Measurements from ENCODE around the gene WDR62. TPM values are rescaled to one million over a fixed set of nuclear protein-coding genes. Genes with fewer than 3 reads are reported as not detected.

The WDR62 gene
- total RNA-seq, 1 donor from 2014 or later = 25.5 TPM

GRCh38 chr19:36100476-36100875 is 45.8 kb downstream of the WDR62 start:
- intact Hi-C loops (cut with DNase I) = loop anchor here (5.0 kb wide), 1 partner anchor 38 kb away; no protein-coding TSS in a partner anchor
- DNase-seq (ENCODE audit: missing footprints) = peak; percentile 81
- ATAC-seq = peak; percentile 92

DNA sequence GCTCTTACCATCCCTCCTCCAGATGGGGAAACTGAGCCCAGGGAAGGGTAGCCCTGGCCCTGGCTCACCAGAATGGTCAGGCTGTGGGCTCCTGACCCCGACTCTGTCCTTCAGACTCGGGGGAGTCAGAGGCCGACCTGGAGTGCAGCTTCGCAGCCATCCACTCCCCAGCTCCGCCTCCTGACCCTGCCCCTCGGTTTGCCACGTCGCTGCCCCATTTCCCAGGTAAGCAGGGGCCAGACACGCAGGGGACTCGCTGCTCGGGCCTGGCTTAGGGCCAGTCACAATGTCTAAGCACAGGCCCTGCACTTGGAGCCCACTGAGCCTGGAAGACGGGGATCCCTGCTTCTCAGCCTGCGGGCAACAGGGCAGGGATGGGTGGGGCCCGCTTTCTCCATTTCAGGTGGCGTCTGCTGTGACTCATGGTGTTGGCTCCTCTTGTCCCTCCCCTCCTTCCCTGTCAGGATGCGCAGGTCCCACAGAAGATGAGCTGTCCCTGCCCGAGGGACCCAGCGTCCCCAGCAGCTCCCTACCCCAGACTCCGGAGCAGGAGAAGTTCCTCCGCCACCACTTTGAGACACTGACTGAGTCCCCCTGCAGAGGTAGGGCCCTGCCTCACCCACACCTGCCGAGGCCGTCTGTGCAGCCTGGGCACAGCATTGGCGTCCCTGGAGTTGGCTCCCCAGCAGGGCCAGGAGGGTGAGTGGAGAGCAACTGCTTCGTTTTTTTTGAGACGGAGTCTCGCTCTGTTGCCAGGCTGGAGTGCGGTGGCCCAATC is 47.0 kb downstream of the WDR62 start:
- intact Hi-C loops (cut with DNase I) = loop anchor here (5.0 kb wide), 1 partner anchor 39 kb away; no protein-coding TSS in a partner anchor
- ATAC-seq (no peak), DNase-seq (ENCODE audit: missing footprints) (no peak)

DNA sequence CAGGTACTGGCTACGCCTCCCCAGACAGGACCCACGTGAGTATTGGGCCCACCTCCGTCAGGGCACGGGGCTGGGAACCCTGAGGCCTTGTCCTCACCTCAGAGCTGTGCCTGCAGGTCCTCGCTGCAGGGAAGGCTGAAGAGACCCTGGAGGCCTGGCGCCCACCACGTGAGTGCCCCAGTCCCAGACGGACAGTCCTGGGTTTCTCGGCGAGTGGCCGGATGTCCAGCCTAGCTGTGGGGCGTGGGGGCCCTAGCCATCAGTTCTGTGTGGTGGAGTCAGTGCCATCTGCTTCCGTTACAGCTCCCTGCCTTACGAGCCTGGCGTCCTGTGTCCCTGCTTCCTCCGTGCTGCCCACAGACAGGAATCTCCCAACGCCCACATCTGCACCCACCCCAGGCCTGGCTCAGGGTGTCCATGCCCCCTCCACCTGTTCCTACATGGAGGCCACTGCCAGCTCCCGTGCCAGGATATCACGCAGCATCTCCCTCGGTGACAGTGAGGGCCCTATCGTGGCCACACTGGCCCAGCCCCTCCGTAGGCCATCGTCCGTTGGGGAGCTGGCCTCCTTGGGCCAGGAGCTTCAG is 48.4 kb downstream of the WDR62 start:
- ATAC-seq (no peak), DNase-seq (ENCODE audit: missing footprints) (no peak)
- intact Hi-C loops (cut with DNase I) = loop anchor here (5.0 kb wide), 1 partner anchor 41 kb away; no protein-coding TSS in a partner anchor

DNA sequence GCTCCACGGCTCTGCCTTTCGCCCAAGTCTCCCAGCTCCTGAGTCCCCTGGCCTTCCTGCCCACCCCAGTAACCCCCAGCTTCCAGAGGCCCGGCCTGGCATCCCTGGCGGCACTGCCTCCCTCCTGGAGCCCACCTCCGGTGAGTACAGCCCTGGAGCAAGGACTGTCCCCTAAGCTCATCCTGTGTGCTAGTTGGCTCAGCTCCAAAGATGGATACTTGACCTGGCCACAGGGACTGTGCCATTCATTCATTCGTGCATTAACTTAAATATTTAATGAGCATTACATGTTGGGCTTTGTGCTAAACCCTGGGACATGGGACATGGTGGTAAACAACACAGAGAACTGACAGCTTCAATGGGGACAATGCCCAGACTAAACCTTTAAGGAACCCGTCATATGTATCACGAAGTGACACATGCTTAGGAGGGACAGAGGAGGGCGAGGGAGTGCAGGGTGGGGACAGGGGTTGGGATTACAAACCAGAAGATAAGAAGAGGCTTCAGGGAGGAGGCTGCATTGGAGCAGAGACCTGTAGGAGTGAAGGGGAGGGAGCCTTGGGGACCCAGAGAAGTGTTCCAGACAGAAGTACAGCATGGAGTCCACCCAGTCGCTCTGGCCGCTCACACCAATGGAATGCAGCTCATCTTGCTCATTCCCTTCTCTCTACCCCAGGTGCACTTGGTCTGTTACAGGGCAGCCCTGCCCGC is 49.3 kb downstream of the WDR62 start:
- DNase-seq (ENCODE audit: missing footprints) (no peak), ATAC-seq (no peak)
- intact Hi-C loops (cut with DNase I) = loop anchor here (5.0 kb wide), 1 partner anchor 42 kb away; no protein-coding TSS in a partner anchor

DNA sequence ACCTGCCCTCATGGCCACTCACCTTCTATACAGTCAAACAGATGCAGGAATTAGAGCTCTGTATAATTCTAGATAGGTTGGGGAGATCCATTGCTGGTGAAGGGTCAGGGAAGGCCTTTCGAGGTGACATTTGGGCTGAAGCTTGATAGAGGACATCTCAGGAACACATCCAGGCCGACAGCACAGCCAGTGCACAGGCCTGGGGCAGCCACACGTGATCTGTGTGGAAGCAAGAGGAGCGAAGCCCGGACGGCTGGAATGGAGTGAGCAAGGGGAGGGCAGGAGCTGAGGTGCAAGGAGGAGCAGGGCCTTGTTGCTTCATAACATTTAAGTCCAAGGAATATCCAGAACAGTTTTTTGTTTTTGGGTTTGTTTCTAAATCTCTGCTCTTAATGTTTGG is 51.7 kb downstream of the WDR62 start:
- ATAC-seq (peak; percentile 66), DNase-seq (ENCODE audit: missing footprints) (no peak)
- intact Hi-C loops (cut with DNase I) = no loop called here

- intact Hi-C loops (cut with DNase I) = no loop called here
- ATAC-seq = no peak
- peak; percentile 48 for DNase-seq (ENCODE audit: missing footprints)
These were observed 52.3 kb downstream of the WDR62 start for GRCh38 chr19:36106991-36107390.

- ATAC-seq = no peak
- intact Hi-C loops (cut with DNase I) = no loop called here
- DNase-seq (ENCODE audit: missing footprints) = no peak
These were observed 54.0 kb downstream of the WDR62 start for GRCh38 chr19:36108684-36109083.

DNA sequence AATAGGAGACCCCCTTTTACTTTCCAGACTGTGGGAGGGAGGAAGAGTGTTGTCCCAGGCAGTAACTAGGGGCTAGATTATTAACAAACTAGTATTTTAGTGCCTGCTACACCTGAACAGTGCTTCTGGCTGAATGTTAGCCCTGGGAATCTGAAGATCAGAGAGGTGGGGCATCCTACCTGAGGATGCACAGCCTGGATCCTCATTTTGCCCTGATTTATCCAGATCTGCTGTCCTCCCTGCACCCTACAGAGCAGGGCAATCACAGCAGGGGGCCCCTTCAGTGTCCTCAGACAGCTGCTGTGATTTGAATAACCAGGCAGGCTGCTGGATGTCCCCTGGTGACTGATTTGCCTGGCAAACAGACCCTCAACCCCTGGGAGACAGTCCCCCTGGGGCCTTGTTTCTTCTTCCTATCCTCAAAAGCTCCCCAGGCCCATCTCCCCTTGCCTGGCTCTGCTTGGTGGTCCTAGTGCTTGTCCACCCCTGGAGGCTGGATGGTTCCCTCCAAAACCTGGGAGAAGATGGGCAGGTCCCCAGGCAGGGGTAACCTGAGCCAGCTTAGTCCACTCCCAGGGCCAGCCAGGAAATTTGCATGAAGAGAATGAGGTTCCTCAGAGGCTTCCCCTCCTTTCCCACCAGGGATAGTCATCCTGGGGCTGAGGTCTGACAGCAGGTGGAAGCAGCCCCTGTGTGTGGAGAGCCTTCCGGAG is 55.9 kb downstream of the WDR62 start, which contains the start of gene OVOL3:
OVOL3 (plus strand) TSS at position 657 of the 713 bp plus-strand sequence. CDS start 60 bp downstream, outside the sequence.
- peak; percentile 27 for DNase-seq (ENCODE audit: missing footprints)
- intact Hi-C loops (cut with DNase I) = loop anchor here (10.0 kb wide), 1 partner anchor 366 kb away; the partner anchor contains the start of genes IGFLR1, LIN37, PSENEN and U2AF1L4
- ATAC-seq = no peak

- ATAC-seq = no peak
- no peak for DNase-seq (ENCODE audit: missing footprints)
- intact Hi-C loops (cut with DNase I) = loop anchor here (10.0 kb wide), 1 partner anchor 366 kb away; the partner anchor contains the start of genes IGFLR1, LIN37, PSENEN and U2AF1L4
These were observed 56.5 kb downstream of the WDR62 start for GRCh38 chr19:36111200-36111539.

- DNase-seq (ENCODE audit: missing footprints) (no peak), ATAC-seq (no peak)
- intact Hi-C loops (cut with DNase I) = loop anchor here (10.0 kb wide), 1 partner anchor 368 kb away; the partner anchor contains the start of genes IGFLR1, LIN37, PSENEN and U2AF1L4
These were observed 58.0 kb downstream of the WDR62 start for GRCh38 chr19:36112678-36113077.

- DNase-seq (ENCODE audit: missing footprints) (no peak), ATAC-seq (no peak)
- intact Hi-C loops (cut with DNase I) = loop anchor here (10.0 kb wide), 1 partner anchor 369 kb away; the partner anchor contains the start of genes IGFLR1, LIN37, PSENEN and U2AF1L4
These were observed 58.7 kb downstream of the WDR62 start for GRCh38 chr19:36113425-36113824.

GRCh38 chr19:36113894-36114720 is 59.4 kb downstream of the WDR62 start:
- intact Hi-C loops (cut with DNase I) = loop anchor here (2.0 to 10.0 kb wide), 2 partner anchors 59 to 369 kb away; partner anchors contain the start of genes IGFLR1, LIN37, PSENEN and THAP8
- ATAC-seq (no peak), DNase-seq (ENCODE audit: missing footprints) (no peak)

- ATAC-seq (peak; percentile 96), DNase-seq (ENCODE audit: missing footprints) (peak; percentile 99)
- intact Hi-C loops (cut with DNase I) = loop anchor here (1.0 to 10.0 kb wide), 3 partner anchors 12 to 370 kb away; partner anchors contain the start of genes IGFLR1, LIN37, PSENEN and THAP8
These were observed 60.2 kb downstream of the WDR62 start, which contains the start of gene POLR2I for GRCh38 chr19:36114721-36115452. TSS of gene POLR2I (minus strand) at chr19:36114875. CDS start at chr19:36114856, 19 bp downstream.

DNA sequence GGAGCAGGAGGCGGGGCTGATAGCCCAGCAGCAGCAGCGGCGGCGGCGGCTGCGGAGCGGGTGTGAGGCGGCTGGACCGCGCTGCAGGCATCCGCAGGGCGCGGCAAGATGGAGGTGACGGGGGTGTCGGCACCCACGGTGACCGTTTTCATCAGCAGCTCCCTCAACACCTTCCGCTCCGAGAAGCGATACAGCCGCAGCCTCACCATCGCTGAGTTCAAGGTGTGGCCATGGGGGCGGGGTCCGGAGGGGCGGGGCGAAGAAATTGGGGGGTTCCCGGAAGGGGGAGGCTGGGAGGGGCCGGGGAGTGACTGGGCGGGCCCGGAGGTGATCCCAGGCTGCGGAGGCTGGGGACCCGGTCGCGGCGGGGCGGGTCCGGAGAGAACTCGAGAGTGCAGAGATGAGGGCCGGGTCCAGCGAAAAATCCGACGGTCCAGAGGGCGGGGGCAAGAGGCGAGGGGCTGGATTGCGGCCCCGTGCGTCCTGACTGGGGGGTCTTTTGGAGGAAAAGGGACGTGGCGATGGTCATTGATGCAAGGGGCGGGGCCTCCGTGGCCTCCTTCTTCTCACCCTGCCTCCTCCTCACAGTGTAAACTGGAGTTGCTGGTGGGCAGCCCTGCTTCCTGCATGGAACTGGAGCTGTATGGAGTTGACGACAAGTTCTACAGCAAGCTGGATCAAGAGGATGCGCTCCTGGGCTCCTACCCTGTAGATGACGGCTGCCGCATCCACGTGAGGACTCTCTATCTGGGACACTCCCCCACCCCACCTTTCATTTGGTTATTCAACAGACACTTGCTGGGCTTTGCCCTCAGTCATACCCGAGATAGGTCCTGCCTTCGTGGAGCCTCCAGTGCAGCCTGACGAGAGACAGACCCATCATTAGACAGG is 61.0 kb downstream of the WDR62 start, which contains the start of gene TBCB:
TBCB (plus strand) TSS at position 16 of the 891 bp plus-strand sequence; CDS start at position 109, 93 bp downstream.
- intact Hi-C loops (cut with DNase I) = loop anchor here (1.0 to 10.0 kb wide), 3 partner anchors 12 to 371 kb away; partner anchors contain the start of genes IGFLR1, LIN37, PSENEN and THAP8
- peak; percentile 92 for DNase-seq (ENCODE audit: missing footprints)
- peak; percentile 65 for ATAC-seq

GRCh38 chr19:36116344-36116637 is 61.6 kb downstream of the WDR62 start:
- no peak for DNase-seq (ENCODE audit: missing footprints)
- ATAC-seq = no peak
- intact Hi-C loops (cut with DNase I) = loop anchor here (10.0 kb wide), 1 partner anchor 371 kb away; the partner anchor contains the start of genes IGFLR1, LIN37, PSENEN and U2AF1L4

All from Right ventricle myocardium inferior (tissue), 1 donor.